ENCODE results near the gene GRIA1. TPM values are rescaled to one million over a fixed set of nuclear protein-coding genes. Genes with fewer than 3 reads are reported as not detected.

GRIA1 gene
- total RNA-seq, 4 donors from 2014 or later = 1.7 TPM; not detected in 3

DNA sequence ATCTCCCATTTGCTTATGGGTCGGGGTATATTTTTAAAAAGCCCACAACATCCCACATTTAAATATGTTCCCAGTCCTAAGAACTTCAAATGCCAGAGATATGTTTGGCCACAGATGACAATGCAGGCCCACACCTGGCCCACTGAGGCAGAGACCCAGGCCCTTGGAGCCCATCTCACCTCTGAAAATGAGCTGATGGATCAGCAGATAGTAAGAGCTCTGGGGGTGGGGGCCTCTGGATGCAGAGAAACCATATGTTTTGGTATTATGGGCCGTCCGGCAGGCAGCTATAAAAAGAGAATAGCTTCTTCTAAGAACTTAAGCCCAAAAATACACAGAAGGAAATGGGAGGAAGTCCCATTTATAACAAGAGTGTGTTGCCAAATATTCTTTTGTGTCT, 256.0 kb downstream of the GRIA1 start:
- TF ChIP-seq POLR2A (IDR thresholded peaks at IDR 0.05) = no peak
- TF ChIP-seq, protein P1, sequence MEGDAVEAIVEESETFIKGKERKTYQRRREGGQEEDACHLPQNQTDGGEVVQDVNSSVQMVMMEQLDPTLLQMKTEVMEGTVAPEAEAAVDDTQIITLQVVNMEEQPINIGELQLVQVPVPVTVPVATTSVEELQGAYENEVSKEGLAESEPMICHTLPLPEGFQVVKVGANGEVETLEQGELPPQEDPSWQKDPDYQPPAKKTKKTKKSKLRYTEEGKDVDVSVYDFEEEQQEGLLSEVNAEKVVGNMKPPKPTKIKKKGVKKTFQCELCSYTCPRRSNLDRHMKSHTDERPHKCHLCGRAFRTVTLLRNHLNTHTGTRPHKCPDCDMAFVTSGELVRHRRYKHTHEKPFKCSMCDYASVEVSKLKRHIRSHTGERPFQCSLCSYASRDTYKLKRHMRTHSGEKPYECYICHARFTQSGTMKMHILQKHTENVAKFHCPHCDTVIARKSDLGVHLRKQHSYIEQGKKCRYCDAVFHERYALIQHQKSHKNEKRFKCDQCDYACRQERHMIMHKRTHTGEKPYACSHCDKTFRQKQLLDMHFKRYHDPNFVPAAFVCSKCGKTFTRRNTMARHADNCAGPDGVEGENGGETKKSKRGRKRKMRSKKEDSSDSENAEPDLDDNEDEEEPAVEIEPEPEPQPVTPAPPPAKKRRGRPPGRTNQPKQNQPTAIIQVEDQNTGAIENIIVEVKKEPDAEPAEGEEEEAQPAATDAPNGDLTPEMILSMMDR (IDR thresholded peaks at IDR 0.05) = no peak
- no peaks in the 10 kb centered on the region for H3K9me3 ChIP-seq
- H3K36me3 ChIP-seq = no peaks in the 10 kb centered on the region
- no peak for DNase-seq
- no peaks in the 10 kb centered on the region for H3K27me3 ChIP-seq
- H3K27ac ChIP-seq = no peak overlapping the region
- H3K4me1 ChIP-seq = no peaks in the 10 kb centered on the region
- no peak overlapping the region for H3K4me3 ChIP-seq

DNA sequence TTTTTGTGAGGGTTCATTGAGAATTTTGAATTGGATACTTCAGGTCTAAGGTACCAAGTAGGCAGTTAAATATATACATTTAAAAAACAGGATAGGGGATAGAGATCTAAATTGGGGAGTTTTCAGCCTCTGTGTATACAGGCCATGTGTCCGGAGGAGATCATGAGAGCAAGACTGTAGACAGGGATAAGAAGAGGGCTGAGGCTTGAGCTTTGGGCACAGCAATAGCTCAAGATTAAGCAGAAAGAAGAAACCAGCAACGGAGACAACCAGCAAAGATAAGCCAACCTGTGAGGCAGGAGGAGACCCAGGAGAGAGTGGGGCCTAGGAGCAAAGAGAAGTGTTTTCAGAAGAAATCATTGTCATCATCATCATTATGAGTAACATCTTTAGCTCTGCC, 258.4 kb downstream of the GRIA1 start:
- H3K27ac ChIP-seq = no peak overlapping the region
- H3K4me1 ChIP-seq = no peaks in the 10 kb centered on the region
- TF ChIP-seq, protein P1 (IDR thresholded peaks at IDR 0.05) = no peak
- TF ChIP-seq POLR2A (IDR thresholded peaks at IDR 0.05) = no peak
- H3K36me3 ChIP-seq = no peaks in the 10 kb centered on the region
- no peaks in the 10 kb centered on the region for H3K9me3 ChIP-seq
- no peak overlapping the region for H3K4me3 ChIP-seq
- no peaks in the 10 kb centered on the region for H3K27me3 ChIP-seq
- DNase-seq = no peak

DNA sequence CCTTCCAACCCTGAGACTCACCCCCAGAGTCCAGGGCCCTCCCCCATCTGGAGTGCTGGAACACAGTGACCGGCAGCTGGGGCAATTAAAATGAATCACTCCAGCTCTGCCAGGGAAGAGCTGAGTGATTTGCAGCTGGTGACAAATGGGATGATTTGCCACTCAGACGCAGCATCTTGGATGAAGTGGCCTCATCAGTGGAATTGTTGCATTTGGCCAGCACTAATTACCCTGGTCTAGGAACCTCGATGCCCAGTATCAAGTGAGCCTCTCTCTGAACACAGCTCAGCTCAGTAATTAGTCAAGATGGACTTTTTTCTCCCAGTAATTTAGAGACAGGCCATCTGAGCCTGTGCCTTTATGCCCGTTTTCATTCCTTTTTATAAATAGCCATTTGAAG, 259.5 kb downstream of the GRIA1 start:
- H3K9me3 ChIP-seq = no peaks in the 10 kb centered on the region
- no peak overlapping the region for H3K4me3 ChIP-seq
- H3K27ac ChIP-seq = no peak overlapping the region
- H3K36me3 ChIP-seq = no peaks in the 10 kb centered on the region
- no peaks in the 10 kb centered on the region for H3K4me1 ChIP-seq
- no peaks in the 10 kb centered on the region for H3K27me3 ChIP-seq
- no peak for DNase-seq
- TF ChIP-seq, protein P1 (IDR thresholded peaks at IDR 0.05) = no peak
- no peak for TF ChIP-seq POLR2A (IDR thresholded peaks at IDR 0.05)

- TF ChIP-seq POLR2A (IDR thresholded peaks at IDR 0.05) = no peak
- TF ChIP-seq, protein P1 (IDR thresholded peaks at IDR 0.05) = no peak
- no peak for DNase-seq
- H3K4me3 ChIP-seq = no peak overlapping the region
- no peaks in the 10 kb centered on the region for H3K9me3 ChIP-seq
- no peaks in the 10 kb centered on the region for H3K27me3 ChIP-seq
- H3K4me1 ChIP-seq = no peaks in the 10 kb centered on the region
- H3K27ac ChIP-seq = no peak overlapping the region
- no peaks in the 10 kb centered on the region for H3K36me3 ChIP-seq
Measured at GRCh38 chr5:153751251-153751650, 260.8 kb downstream of the GRIA1 start.

DNA sequence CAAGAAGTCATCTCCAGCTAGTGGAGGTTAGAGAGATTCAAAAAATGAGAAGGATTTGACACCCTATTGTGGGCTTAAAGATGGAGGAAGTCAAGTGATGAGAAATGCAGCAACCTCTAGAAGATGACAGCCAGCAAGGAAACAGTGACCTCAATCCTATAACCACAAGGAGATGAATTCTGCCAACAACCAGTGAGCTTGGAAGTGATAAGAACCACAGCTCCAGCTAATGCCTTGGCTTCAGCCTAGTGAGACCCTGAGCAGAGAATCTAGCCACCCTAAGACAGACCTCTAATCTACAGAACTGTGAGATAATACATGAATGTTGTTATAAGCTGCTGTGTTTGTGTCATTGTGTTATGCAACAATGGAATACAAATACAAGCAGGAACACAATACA, 262.4 kb downstream of the GRIA1 start:
- H3K27me3 ChIP-seq = no peaks in the 10 kb centered on the region
- H3K9me3 ChIP-seq = no peaks in the 10 kb centered on the region
- TF ChIP-seq POLR2A (IDR thresholded peaks at IDR 0.05) = no peak
- TF ChIP-seq, protein P1 (IDR thresholded peaks at IDR 0.05) = no peak

More for the DNA sequence above, 262.4 kb downstream of the GRIA1 start:
- H3K36me3 ChIP-seq = no peaks in the 10 kb centered on the region
- no peaks in the 10 kb centered on the region for H3K4me1 ChIP-seq
- no peak for DNase-seq
- H3K4me3 ChIP-seq = no peak overlapping the region
- H3K27ac ChIP-seq = no peak overlapping the region
